Effector CD8-positive, alpha-beta T cell (primary cell): Measurements from ENCODE around the gene NUDCD2.
"Not testable (repeated sequence)": the region's sequence is repeated elsewhere in the genome, so short reads cannot be mapped to it uniquely, and the experiment has no call there.

Experiments used
- DNase-seq: peaks from one replicate; lab custom pipeline; 2025; lab: John Stamatoyannopoulos, UW

Gene NUDCD2

GRCh38 chr5:163467682-163468081 lies 7.8 kb upstream of the NUDCD2 start:
- no peak for DNase-seq

GRCh38 chr5:163463063-163463435 lies 3.1 kb upstream of the NUDCD2 start:
- DNase-seq = no peak

GRCh38 chr5:163460562-163461171 lies 765 bp upstream of the NUDCD2 start, which contains the start of gene HMMR:
TSS of gene HMMR (plus strand) at chr5:163460632. CDS start at chr5:163460693, 61 bp downstream.
- no peak for DNase-seq

DNA sequence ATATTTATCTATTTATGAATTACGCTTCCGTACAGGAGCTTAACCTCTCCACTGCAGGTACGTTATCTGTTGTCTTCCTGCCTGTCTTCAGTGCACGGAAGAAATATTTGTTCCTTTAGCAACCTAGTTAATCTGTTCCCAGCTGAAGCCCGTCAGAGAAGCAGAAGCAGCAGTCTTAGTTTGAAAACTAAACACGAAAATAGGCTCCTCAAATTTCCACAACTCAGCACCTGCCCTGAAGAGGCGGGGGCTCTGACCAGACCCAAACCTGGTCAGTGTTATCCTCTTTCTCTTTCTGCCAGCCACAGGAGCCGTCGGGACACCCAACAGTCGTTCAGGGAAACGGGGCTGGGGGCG lies 462 bp downstream of the NUDCD2 start:
- no peak for DNase-seq

GRCh38 chr5:163458778-163459385 lies 1.0 kb downstream of the NUDCD2 start:
- DNase-seq = no peak

GRCh38 chr5:163456840-163457239 lies 3.1 kb downstream of the NUDCD2 start:
- no peak for DNase-seq

GRCh38 chr5:163456029-163456589 lies 3.8 kb downstream of the NUDCD2 start:
- no peak for DNase-seq

GRCh38 chr5:163455406-163455805 lies 4.5 kb downstream of the NUDCD2 start:
- not testable (repeated sequence) for DNase-seq

DNA sequence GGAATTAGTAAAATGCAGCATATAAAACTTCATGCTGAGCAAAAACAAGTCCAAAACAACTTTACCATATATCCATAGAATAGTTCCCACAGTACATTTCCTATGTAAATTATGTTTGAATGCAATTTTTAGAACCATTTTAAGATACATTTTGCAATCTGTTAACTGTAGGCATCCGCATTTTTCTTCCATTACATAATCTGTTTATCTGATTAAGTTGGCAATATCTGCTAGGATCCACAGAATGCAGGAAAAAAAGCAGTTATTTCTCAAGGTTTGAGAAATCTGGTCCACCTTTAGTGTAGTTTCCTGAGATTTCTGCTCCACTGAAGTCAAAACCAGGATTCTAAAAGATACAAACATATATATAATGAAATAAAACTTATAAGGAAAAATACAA lies 6.2 kb downstream of the NUDCD2 start:
- DNase-seq = no peak

DNA sequence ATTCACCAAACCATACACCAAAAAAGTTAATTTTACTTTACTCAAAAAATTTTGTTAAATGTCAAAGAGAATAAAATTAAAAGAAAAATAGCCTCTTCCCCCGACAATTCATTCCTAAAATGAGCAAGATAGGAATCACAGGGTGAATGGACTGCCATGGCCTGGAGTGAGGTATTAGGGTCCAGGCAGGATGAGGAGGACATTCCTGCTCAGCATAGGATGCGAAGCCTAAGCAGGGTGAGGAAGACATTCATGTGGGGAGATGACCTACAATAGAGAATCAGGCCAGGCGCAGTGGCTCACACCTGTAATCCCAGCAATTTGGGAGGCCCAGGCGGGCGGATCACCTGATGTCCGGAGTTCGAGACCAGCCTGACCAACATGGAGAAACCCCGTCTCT lies 8.4 kb downstream of the NUDCD2 start:
- DNase-seq = no peak

DNA sequence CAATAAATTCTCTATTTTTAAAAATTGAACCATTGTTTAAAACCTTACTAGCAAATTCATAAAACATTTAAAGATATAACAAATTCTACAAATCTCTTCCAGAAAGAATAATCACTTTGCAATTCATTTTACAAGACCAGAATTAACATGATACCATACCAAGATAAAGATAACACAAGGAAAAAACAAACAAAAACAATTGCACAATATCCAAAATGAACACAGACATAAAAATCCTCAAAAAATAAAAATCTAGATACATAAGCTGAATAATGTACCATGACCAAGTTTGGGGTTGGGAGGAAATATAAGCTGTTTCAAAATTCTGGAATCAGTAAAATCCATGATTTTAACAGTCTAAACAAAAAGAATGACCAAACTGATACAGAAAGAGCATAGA lies 11.4 kb downstream of the NUDCD2 start:
- DNase-seq = no peak

GRCh38 chr5:163447875-163448274 lies 12.0 kb downstream of the NUDCD2 start:
- DNase-seq = no peak

DNA sequence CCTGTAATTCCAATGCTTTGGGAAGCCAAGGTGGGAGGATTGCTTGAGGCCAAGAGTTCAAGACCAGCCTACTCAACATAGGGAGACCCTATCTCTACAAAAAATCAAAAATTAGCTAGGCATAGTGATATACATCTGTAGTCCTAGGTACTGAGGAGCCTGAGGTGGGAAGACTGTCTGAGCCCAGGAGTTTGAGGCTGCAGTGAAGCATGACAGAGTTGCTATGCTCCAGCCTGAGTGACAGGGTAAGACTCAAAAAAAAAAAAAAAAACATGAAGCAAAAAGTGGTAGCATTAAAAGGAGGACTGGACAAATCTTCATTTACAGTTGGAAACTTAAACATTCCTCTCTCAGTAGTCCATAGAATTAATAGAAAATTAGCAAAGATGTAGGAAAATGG lies 12.7 kb downstream of the NUDCD2 start:
- no peak for DNase-seq

- no peak for DNase-seq
These were observed 14.6 kb downstream of the NUDCD2 start for GRCh38 chr5:163445345-163445744.

- DNase-seq = no peak
These were observed 15.4 kb downstream of the NUDCD2 start for GRCh38 chr5:163444526-163444925.

DNA sequence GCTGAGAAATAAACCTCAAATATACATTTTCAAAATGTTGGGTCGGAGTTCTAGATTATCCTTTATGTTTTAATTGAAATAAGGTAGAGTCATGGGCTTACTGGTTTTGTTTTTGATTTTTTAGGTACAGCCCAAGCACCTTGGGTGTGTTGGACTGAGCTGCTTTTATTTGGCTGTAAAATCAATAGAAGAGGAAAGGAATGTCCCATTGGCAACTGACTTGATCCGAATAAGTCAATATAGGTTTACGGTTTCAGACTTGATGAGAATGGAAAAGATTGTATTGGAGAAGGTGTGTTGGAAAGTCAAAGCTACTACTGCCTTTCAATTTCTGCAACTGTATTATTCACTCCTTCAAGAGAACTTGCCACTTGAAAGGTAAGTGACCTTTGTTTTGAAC lies 18.9 kb downstream of the NUDCD2 start:
- DNase-seq = no peak

DNA sequence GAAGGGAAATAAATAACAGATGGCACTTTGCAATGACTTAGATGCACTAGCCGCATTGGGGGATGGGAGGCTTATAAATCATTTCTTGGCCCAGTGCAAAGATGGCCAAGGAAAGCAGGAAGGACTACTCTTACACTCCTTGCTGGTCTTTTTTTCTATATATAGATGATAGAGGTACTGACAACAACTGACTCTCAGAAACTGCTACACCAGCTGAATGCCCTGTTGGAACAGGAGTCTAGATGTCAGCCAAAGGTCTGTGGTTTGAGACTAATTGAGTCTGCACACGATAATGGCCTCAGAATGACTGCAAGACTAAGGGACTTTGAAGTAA lies 20.8 kb downstream of the NUDCD2 start:
- DNase-seq = no peak

- DNase-seq = peak; percentile 85
These were observed 22.4 kb downstream of the NUDCD2 start, which contains the start of gene CCNG1 for GRCh38 chr5:163437309-163438182. TSS of gene CCNG1 (plus strand) at chr5:163437595. CDS start at chr5:163439257, 1,662 bp downstream.

DNA sequence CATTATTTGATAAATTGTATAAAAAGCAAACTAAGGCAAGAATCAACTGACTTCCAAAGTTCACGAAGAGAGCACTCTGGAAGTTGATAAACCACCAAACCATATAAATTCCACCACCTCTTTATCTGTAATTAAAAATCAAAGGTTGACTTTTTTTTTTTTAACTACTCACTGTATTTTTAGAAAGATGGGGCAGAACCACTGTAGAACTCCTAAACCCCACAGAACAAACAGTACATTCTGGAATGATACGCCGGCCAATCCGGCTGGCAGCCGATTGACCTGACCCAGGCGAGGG lies 22.9 kb downstream of the NUDCD2 start:
- no peak for DNase-seq

DNA sequence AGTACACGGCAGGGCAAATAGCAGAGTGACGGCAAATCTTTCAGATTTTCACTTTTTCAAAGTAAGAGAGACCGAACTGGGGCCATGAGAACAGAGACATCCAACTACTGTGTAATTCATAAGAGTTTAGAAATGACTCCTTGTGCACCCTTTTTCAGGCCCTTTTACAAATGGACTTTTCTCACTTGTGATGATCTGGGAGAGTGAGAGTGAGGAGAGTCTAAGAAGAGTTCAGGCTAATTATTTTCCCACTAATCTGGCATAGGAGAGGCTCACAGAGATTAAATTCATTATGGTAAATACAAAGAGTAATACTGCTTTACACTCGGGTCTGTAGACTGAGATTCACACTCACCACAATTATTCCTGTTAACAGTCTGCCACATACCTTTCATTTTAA lies 23.4 kb downstream of the NUDCD2 start:
- DNase-seq = no peak

GRCh38 chr5:163434401-163434866 lies 25.5 kb downstream of the NUDCD2 start:
- no peak for DNase-seq

DNA sequence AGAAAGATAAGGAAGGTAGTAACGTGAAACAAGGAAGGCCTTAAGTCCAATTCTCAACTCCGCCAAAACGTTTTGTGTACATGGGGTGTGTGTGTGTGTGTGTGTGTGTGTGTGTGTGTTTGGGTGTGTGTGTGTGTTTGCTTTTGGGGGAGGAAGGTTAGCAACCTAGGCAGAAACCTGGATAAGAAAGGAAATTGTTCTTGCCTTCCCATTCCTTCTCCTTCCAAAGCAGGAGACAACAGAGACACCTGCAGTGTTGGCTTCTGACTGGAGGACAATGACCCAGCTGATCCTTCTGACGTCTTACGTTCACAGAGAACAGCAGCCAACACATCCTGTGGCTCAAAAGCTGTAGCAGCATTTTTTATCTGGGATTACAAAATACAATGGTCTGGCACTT lies 26.6 kb downstream of the NUDCD2 start:
- DNase-seq = no peak

DNA sequence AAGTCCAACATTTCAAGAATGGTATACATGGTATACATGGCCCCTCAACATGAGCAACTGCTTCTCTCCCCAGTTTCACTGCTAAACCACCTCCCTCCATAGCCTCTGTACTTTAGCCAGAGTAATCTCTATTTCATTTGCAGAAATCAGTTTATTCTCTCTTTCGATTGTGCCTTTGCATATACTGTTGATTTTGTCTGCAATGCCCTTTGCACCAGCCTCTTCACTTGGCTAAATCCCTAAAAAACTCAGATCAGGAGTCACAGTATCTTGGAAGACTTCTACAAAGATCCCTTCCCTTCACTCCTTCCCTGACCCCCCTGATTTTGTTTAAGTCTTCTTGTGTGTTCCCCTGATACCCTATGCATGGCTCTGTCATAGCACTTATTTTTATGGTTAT lies 27.4 kb downstream of the NUDCD2 start:
- no peak for DNase-seq
